Calu3 (cell line): ENCODE results near the gene S100A7. TPM values are rescaled to one million over a fixed set of nuclear protein-coding genes. Genes with fewer than 3 reads are reported as not detected.

Source experiments
- BruUV-seq: library from RNA; stranded (reverse); fragments of 400-500 nt; replicated peaks from 2 replicates; lab custom pipeline; 2021; lab: Mats Ljungman, UMichigan
- CTCF ChIA-PET: fragments of 300-600 bp; sonication (Branson Sonifier 250); formaldehyde crosslinking; loops from one replicate; lab custom pipeline; 2022; ENCODE audit warnings: antibody characterized with exemption; lab: Charles Lee
- DNase-seq: peaks from one replicate; pipeline ENCODE4 v3.0.0; 2022
- H3K27ac Mint-ChIP-seq: one replicate; pipeline ENCODE4 v1.8.0; 2022; ENCODE audit warnings: mixed read lengths; ENCODE audit not compliant: unreplicated experiment
- H3K27me3 Mint-ChIP-seq: one replicate; pipeline ENCODE4 v1.8.0; 2022; ENCODE audit warnings: mixed read lengths; ENCODE audit not compliant: unreplicated experiment
- H3K36me3 Mint-ChIP-seq: one replicate; pipeline ENCODE4 v1.8.0; 2022; ENCODE audit warnings: mild to moderate bottlenecking, moderate library complexity, mixed read lengths; ENCODE audit not compliant: insufficient read depth, unreplicated experiment
- H3K4me1 Mint-ChIP-seq: one replicate; pipeline ENCODE4 v1.8.0; 2022; ENCODE audit warnings: mild to moderate bottlenecking, low read depth, mixed read lengths; ENCODE audit not compliant: unreplicated experiment
- H3K4me3 Mint-ChIP-seq: one replicate; pipeline ENCODE4 v1.8.0; 2022; ENCODE audit warnings: mild to moderate bottlenecking, low read depth, moderate library complexity, mixed read lengths; ENCODE audit not compliant: unreplicated experiment
- H3K9me3 Mint-ChIP-seq: one replicate; pipeline ENCODE4 v1.8.0; 2022; ENCODE audit warnings: low read depth, mixed read lengths; ENCODE audit not compliant: unreplicated experiment
- intact Hi-C: fragments of 100-400 bp; cut with micrococcal nuclease; formaldehyde crosslinking; loops from one replicate; pipeline ENCODE4 v1.10.0; 2022; ENCODE audit not compliant: unreplicated experiment
- total RNA-seq: library from RNA; stranded (reverse); gene quantifications from 2 replicates; pipeline ENCODE4 v1.2.3, GENCODE V29; 2022
- TF ChIP-seq, protein P1 (sequence below): fragments of 200-600 bp; IDR thresholded peaks from one replicate; pipeline ENCODE4 v1.8.0; 2022; ENCODE audit warnings: antibody characterized with exemption; ENCODE audit not compliant: unreplicated experiment

S100A7 gene
- total RNA-seq, 1 experiment from 2014 or later = not detected

DNA sequence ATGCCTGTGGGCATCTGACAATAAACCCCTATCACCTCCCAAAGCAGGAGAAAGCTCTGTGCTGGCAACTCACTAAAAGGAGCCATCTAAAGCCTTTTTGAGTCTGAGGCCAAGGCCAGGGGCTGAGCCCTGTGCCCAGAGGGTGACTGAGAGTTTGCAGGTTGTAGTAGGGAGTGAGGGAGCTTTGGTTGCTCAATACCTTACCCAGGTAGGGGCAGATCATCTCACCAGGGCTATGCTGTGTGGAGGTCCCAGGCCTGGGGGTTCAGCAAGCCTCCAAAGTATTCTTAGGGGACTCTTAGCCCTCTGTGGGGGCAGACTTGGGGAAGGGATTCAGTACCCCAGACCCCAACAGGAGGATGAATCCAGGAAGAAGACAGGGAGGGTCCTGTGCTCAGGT is 21.2 kb downstream of the S100A7 start:
- H3K27me3 Mint-ChIP-seq = peaks cover 85% of the 10 kb centered on the region
- no peak overlapping the region for H3K4me3 Mint-ChIP-seq
- H3K4me1 Mint-ChIP-seq = no peaks in the 10 kb centered on the region
- intact Hi-C loops = no loop called here
- no peak overlapping the region for H3K27ac Mint-ChIP-seq
- BruUV-seq = no TSS peak
- TF ChIP-seq, protein P1, sequence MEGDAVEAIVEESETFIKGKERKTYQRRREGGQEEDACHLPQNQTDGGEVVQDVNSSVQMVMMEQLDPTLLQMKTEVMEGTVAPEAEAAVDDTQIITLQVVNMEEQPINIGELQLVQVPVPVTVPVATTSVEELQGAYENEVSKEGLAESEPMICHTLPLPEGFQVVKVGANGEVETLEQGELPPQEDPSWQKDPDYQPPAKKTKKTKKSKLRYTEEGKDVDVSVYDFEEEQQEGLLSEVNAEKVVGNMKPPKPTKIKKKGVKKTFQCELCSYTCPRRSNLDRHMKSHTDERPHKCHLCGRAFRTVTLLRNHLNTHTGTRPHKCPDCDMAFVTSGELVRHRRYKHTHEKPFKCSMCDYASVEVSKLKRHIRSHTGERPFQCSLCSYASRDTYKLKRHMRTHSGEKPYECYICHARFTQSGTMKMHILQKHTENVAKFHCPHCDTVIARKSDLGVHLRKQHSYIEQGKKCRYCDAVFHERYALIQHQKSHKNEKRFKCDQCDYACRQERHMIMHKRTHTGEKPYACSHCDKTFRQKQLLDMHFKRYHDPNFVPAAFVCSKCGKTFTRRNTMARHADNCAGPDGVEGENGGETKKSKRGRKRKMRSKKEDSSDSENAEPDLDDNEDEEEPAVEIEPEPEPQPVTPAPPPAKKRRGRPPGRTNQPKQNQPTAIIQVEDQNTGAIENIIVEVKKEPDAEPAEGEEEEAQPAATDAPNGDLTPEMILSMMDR = no peak
- CTCF ChIA-PET = no interaction called here
- no peaks in the 10 kb centered on the region for H3K36me3 Mint-ChIP-seq
- H3K9me3 Mint-ChIP-seq = no peaks in the 10 kb centered on the region
- DNase-seq = no peak

GRCh38 chr1:153438599-153438998 is 21.9 kb downstream of the S100A7 start:
- no TSS peak for BruUV-seq
- TF ChIP-seq, protein P1 = no peak
- Mint-ChIP-seq H3K4me3 (no peak overlapping the region), H3K4me1 (no peaks in the 10 kb centered on the region), H3K27me3 (peaks cover 85% of the 10 kb centered on the region), H3K27ac (no peak overlapping the region), H3K9me3 (no peaks in the 10 kb centered on the region), H3K36me3 (no peaks in the 10 kb centered on the region)
- DNase-seq = no peak
- CTCF ChIA-PET = no interaction called here
- intact Hi-C loops = no loop called here

DNA sequence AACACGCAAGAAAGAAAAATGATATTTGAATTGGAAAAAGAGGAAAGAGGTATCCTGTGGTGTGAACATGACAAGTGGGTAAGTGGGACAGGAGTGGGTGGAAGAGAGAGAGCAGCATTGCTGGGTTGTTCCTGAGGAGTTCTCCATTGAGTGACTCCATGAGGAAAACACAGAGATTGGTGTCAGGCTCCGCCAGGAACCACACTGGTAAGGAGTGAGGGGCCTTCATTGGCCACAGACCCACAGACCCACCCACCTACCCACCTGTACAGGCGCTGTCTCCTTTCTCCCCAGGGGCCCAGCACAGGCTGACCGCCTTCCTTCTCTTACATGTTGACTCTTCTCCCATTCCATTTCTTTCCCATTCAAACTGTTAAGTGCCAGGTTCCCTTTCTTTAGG is 23.2 kb downstream of the S100A7 start:
- CTCF ChIA-PET = no interaction called here
- BruUV-seq = no TSS peak
- no peak for DNase-seq
- H3K27ac Mint-ChIP-seq = no peak overlapping the region
- no peaks in the 10 kb centered on the region for H3K4me1 Mint-ChIP-seq
- no peaks in the 10 kb centered on the region for H3K9me3 Mint-ChIP-seq
- H3K36me3 Mint-ChIP-seq = no peaks in the 10 kb centered on the region
- TF ChIP-seq, protein P1 = no peak
- H3K27me3 Mint-ChIP-seq = peaks cover 93% of the 10 kb centered on the region
- intact Hi-C loops = no loop called here
- no peak overlapping the region for H3K4me3 Mint-ChIP-seq

- TF ChIP-seq, protein P1 = no peak
- Mint-ChIP-seq H3K9me3 (no peaks in the 10 kb centered on the region), H3K36me3 (no peaks in the 10 kb centered on the region), H3K4me3 (no peak overlapping the region), H3K27ac (no peak overlapping the region), H3K27me3 (peaks cover 100% of the 10 kb centered on the region), H3K4me1 (no peaks in the 10 kb centered on the region)
- BruUV-seq = no TSS peak
- DNase-seq = no peak
- intact Hi-C loops = no loop called here
- CTCF ChIA-PET = interaction anchor here (0.6 kb wide), 1 partner anchor 297 kb away, joined by 9 read pairs; no protein-coding TSS in a partner anchor
Observed at GRCh38 chr1:153434746-153435455, 25.6 kb downstream of the S100A7 start.
